Astrocyte (in vitro differentiated cells and primary cell): Measurements from ENCODE around the gene GOLGA8B.
"Not testable (repeated sequence)": the region's sequence is repeated elsewhere in the genome, so short reads cannot be mapped to it uniquely, and the experiment has no call there.

Source experiments
- EZH2 ChIP-seq: IDR thresholded peaks from 2 replicates; pipeline ENCODE4 v1.6.1; 2012; ENCODE audit warnings: mild to moderate bottlenecking, low read length, inconsistent platforms; ENCODE audit not compliant: insufficient read depth
- TF ChIP-seq, protein P1 (sequence below): IDR thresholded peaks from 2 replicates; pipeline ENCODE4 v1.5.1; 2011; ENCODE audit warnings: low read depth, mild to moderate bottlenecking, inconsistent platforms, low read length, moderate library complexity; ENCODE audit not compliant: insufficient read depth

DNA sequence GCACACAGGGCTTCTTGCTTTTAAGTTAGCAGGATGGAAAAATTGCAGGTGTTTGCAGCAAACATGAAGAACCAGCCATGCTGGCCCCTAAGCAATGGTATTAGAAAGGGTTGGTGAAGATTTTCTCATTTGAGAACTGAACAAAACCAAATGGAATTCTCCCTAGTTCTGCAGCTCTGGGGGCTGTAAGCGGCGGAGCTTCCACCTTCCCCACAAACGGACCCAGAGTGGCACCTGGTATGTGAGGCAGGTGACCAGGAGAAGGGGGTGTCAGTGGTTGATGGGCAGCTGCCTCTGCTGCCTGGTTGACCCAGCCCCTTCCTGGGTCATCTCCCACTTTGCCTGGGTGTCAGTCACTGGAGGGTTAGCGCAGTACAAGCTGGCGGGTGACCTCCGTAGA is 22.6 kb downstream of the GOLGA8B start:
- TF ChIP-seq, protein P1, sequence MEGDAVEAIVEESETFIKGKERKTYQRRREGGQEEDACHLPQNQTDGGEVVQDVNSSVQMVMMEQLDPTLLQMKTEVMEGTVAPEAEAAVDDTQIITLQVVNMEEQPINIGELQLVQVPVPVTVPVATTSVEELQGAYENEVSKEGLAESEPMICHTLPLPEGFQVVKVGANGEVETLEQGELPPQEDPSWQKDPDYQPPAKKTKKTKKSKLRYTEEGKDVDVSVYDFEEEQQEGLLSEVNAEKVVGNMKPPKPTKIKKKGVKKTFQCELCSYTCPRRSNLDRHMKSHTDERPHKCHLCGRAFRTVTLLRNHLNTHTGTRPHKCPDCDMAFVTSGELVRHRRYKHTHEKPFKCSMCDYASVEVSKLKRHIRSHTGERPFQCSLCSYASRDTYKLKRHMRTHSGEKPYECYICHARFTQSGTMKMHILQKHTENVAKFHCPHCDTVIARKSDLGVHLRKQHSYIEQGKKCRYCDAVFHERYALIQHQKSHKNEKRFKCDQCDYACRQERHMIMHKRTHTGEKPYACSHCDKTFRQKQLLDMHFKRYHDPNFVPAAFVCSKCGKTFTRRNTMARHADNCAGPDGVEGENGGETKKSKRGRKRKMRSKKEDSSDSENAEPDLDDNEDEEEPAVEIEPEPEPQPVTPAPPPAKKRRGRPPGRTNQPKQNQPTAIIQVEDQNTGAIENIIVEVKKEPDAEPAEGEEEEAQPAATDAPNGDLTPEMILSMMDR = not testable (repeated sequence)
- not testable (repeated sequence) for TF ChIP-seq EZH2
